ENCODE results near the gene BPIFA1. TPM values are rescaled to one million over a fixed set of nuclear protein-coding genes. Genes with fewer than 3 reads are reported as not detected.

The BPIFA1 gene
- total and polyA plus RNA-seq, 4 donors: not detected

DNA sequence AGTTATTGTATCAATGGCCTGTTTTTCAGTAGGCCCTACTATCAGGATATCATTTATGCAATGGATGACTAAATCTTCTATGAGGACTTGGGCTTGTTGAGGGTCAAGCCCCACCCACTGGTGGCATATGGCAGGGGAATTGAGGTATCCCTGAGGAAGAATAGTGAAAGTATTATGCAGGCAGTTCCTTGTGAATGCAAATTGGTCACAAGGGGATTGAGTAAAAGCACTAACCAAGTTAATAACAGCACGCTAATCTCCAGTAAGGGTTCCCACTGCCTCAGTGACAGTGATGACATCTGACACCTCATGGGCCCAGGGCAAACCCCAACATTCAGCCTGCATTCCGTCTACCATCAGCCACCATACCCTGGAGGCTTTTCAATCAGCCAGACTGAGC is 14.9 kb downstream of the BPIFA1 start:
- H3K27me3 ChIP-seq (ENCODE audit: control insufficient read depth in 1 of 2, insufficient read depth in 2 of 2, low read length in 1 of 2): peaks cover 0 to 3% of the 10 kb centered on the region in 2 donors
- intact Hi-C loops (cut with DNase I): no loop called here
- WGBS, 2 donors: 17 to 21% methylated on average over 2 of the region's 2 CpGs
- ATAC-seq (ENCODE audit: low FRiP score) (no peak), DNase-seq (no peak)
- H3K4me1 ChIP-seq (ENCODE audit: control insufficient read depth in 1 of 2, insufficient read depth in 2 of 2, low read length in 2 of 2): no peaks in the 10 kb centered on the region
- H3K4me3 ChIP-seq (ENCODE audit: low read length in 2 of 2): no peak overlapping the region
- H3K9me3 ChIP-seq (ENCODE audit: control insufficient read depth, low read length): no peaks in the 10 kb centered on the region
- H3K36me3 ChIP-seq (ENCODE audit: control insufficient read depth in 1 of 2, insufficient read depth in 2 of 2, low read length in 1 of 2): no peaks in the 10 kb centered on the region
- no peak overlapping the region for H3K27ac ChIP-seq (ENCODE audit: low read depth in 1 of 2, low read length in 2 of 2)

DNA sequence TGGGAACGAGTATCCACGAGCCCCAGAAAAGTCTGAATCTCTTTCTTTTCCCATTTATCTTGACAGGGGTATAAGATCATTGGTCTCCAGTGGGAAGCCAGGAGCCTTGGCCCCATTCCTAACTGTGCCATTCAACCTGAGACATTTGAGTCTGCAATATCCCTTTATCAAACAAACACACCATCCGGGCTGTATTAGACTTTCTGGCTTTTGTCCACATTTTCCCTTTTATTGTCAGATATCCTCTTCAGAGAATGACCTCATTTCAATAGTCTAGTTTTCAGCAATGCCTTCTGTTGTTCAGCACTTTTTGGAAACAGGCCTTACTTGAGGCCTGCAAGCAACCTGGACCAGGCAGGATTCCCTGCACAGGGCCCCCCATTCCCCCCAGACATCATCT is 15.7 kb downstream of the BPIFA1 start:
- no peaks in the 10 kb centered on the region for H3K9me3 ChIP-seq (ENCODE audit: control insufficient read depth, low read length)
- H3K4me3 ChIP-seq (ENCODE audit: low read length in 2 of 2): no peak overlapping the region
- ATAC-seq (ENCODE audit: low FRiP score) (no peak), DNase-seq (no peak)
- H3K36me3 ChIP-seq (ENCODE audit: control insufficient read depth in 1 of 2, insufficient read depth in 2 of 2, low read length in 1 of 2): no peaks in the 10 kb centered on the region
- H3K27me3 ChIP-seq (ENCODE audit: control insufficient read depth in 1 of 2, insufficient read depth in 2 of 2, low read length in 1 of 2): peaks cover 0 to 3% of the 10 kb centered on the region in 2 donors
- H3K4me1 ChIP-seq (ENCODE audit: control insufficient read depth in 1 of 2, insufficient read depth in 2 of 2, low read length in 2 of 2): no peaks in the 10 kb centered on the region
- no peak overlapping the region for H3K27ac ChIP-seq (ENCODE audit: low read depth in 1 of 2, low read length in 2 of 2)
- WGBS, 2 donors: 62 to 64% methylated on average over 3 of the region's 3 CpGs
- intact Hi-C loops (cut with DNase I): no loop called here

DNA sequence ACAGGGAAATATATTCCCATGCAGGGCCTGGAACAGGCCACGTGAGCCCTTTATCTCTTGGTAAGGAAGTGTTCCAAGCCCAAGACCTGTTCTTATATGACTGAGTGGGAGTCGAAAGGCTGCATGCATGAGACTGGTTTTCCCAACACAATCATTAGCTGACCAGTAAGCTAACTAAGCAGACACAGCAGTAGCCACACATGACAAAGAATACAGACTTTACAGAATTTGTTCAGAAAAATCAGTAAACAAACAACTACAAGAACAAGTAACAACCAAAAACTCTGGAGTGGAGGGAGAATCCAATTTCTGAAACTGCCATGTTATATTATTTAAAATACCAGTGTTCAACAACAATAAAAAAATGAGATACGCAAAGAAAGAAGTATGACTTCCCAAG is 16.7 kb downstream of the BPIFA1 start:
- intact Hi-C loops (cut with DNase I): no loop called here
- no peak for ATAC-seq (ENCODE audit: low FRiP score)
- WGBS, 2 donors: 73 to 75% methylated on average over 3 of the region's 3 CpGs

DNA sequence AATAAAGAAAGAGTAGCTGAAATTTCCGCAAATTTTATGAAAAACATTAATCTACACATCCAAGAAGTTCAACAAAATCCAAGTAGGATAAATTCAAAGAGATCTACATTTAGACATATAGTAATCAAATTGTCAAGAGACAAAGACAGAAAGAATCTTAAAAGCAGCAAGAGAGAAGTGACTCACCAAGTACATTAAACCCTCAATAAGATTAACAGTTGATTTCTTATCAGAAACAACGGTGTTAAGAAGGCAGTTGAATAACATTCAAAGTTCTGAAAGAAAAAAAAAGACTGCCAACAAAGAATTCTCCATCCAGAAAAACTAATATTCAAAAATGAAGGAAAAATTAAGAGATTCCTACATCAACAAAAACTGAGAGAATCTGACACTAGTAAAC is 19.2 kb downstream of the BPIFA1 start:
- H3K27me3 ChIP-seq (ENCODE audit: control insufficient read depth in 1 of 2, insufficient read depth in 2 of 2, low read length in 1 of 2): no peaks in the 10 kb centered on the region
- ATAC-seq (ENCODE audit: low FRiP score) (no peak), DNase-seq (no peak)
- H3K4me1 ChIP-seq (ENCODE audit: control insufficient read depth in 1 of 2, insufficient read depth in 2 of 2, low read length in 2 of 2): no peaks in the 10 kb centered on the region
- H3K27ac ChIP-seq (ENCODE audit: low read depth in 1 of 2, low read length in 2 of 2): no peak overlapping the region
- 57 to 60% methylated on average over 2 of the region's 2 CpGs for WGBS, 2 donors
- H3K9me3 ChIP-seq (ENCODE audit: control insufficient read depth, low read length): no peaks in the 10 kb centered on the region
- H3K4me3 ChIP-seq (ENCODE audit: low read length in 2 of 2): no peak overlapping the region
- H3K36me3 ChIP-seq (ENCODE audit: control insufficient read depth in 1 of 2, insufficient read depth in 2 of 2, low read length in 1 of 2): no peaks in the 10 kb centered on the region
- intact Hi-C loops (cut with DNase I): no loop called here

More for the DNA sequence above, 16.7 kb downstream of the BPIFA1 start:
- no peak overlapping the region for H3K27ac ChIP-seq (ENCODE audit: low read depth in 1 of 2, low read length in 2 of 2)
- H3K4me1 ChIP-seq (ENCODE audit: control insufficient read depth in 1 of 2, insufficient read depth in 2 of 2, low read length in 2 of 2): no peaks in the 10 kb centered on the region
- H3K4me3 ChIP-seq (ENCODE audit: low read length in 2 of 2): no peak overlapping the region
- H3K36me3 ChIP-seq (ENCODE audit: control insufficient read depth in 1 of 2, insufficient read depth in 2 of 2, low read length in 1 of 2): no peaks in the 10 kb centered on the region
- no peaks in the 10 kb centered on the region for H3K9me3 ChIP-seq (ENCODE audit: control insufficient read depth, low read length)
- peaks cover 0 to 3% of the 10 kb centered on the region in 2 donors for H3K27me3 ChIP-seq (ENCODE audit: control insufficient read depth in 1 of 2, insufficient read depth in 2 of 2, low read length in 1 of 2)
- DNase-seq: no peak

DNA sequence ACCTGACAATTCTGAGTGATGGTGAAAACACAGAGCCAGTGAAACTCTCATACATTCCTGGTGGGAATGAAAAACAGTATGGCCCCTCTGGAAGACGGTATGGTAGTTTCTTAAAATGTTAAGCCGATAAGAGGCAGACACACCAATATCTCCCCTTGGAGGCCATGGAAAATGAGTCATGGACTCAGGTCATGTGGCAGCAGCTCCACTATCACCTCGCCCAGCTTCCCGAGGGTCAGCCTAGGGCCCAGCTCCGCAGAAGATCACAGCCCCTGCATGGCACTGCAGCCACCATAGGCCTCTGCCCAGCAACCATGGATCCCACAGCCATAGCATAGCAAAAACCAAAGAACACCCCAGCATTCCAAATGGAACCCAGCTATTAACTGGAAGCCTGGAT is 21.4 kb downstream of the BPIFA1 start:
- Histone ChIP-seq H3K36me3 (ENCODE audit: control insufficient read depth in 1 of 2, insufficient read depth in 2 of 2, low read length in 1 of 2) (no peaks in the 10 kb centered on the region), H3K27me3 (ENCODE audit: control insufficient read depth in 1 of 2, insufficient read depth in 2 of 2, low read length in 1 of 2) (peaks cover 0 to 2% of the 10 kb centered on the region in 2 donors), H3K4me1 (ENCODE audit: control insufficient read depth in 1 of 2, insufficient read depth in 2 of 2, low read length in 2 of 2) (no peaks in the 10 kb centered on the region), H3K4me3 (ENCODE audit: low read length in 2 of 2) (no peak overlapping the region), H3K9me3 (ENCODE audit: control insufficient read depth, low read length) (peaks cover 4% of the 10 kb centered on the region), H3K27ac (ENCODE audit: low read depth in 1 of 2, low read length in 2 of 2) (no peak overlapping the region)
- 63 to 67% methylated on average over 5 of the region's 5 CpGs for whole genome bisulfite sequencing, 2 donors
- DNase-seq: no peak
- intact Hi-C loops (cut with DNase I): no loop called here
- ATAC-seq (ENCODE audit: low FRiP score): no peak

DNA sequence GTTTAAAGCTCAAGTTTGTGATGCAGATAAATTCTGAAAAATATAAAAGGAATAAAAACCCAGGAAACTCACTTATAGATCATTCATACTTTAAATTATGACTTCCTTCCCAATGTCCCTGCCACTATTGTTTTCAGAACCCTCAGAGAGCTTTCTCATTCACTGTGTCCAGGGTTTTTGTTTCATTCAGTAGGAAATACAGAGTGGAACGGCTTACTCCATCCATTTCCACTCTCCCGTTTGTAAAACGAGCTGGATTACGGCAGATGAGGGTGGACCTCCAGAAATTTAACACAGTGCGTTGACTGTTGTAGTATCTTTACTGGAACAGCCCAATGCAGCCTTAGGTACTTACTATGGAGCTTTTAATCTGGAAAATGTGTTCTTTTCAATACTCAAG is 23.6 kb downstream of the BPIFA1 start:
- DNase-seq (no peak), ATAC-seq (ENCODE audit: low FRiP score) (no peak)
- H3K27me3 ChIP-seq (ENCODE audit: control insufficient read depth in 1 of 2, insufficient read depth in 2 of 2, low read length in 1 of 2): peaks cover 0 to 2% of the 10 kb centered on the region in 2 donors
- no peaks in the 10 kb centered on the region for H3K4me1 ChIP-seq (ENCODE audit: control insufficient read depth in 1 of 2, insufficient read depth in 2 of 2, low read length in 2 of 2)
- intact Hi-C loops (cut with DNase I): no loop called here
- 64 to 72% methylated on average over 5 of the region's 5 CpGs for WGBS, 2 donors
- no peak overlapping the region for H3K4me3 ChIP-seq (ENCODE audit: low read length in 2 of 2)
- H3K9me3 ChIP-seq (ENCODE audit: control insufficient read depth, low read length): peaks cover 5% of the 10 kb centered on the region
- no peak overlapping the region for H3K27ac ChIP-seq (ENCODE audit: low read depth in 1 of 2, low read length in 2 of 2)
- no peaks in the 10 kb centered on the region for H3K36me3 ChIP-seq (ENCODE audit: control insufficient read depth in 1 of 2, insufficient read depth in 2 of 2, low read length in 1 of 2)

DNA sequence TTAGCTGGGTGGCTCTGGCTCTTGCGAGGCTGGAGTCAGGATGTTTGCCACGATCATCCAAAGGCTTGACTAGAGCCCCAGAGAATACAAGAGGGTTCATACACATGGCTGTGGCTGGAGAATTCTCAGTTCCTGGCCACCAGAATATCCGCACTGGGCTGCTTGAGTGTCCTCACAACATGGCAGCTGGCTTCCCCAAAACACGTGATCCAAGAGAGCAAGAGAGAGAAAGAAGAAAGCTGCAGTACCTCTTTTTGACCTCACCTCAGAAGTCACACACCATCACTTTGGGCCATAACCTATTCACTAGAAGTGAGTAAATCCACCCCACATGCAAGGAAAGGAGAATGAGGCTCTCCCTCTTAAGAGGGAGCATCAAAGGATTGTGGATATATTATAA is 25.7 kb downstream of the BPIFA1 start:
- DNase-seq: no peak
- intact Hi-C loops (cut with DNase I): no loop called here
- WGBS, 2 donors: 65 to 76% methylated on average over 4 of the region's 4 CpGs
- peaks cover 5% of the 10 kb centered on the region for H3K9me3 ChIP-seq (ENCODE audit: control insufficient read depth, low read length)
- ATAC-seq (ENCODE audit: low FRiP score): no peak
- no peaks in the 10 kb centered on the region for H3K36me3 ChIP-seq (ENCODE audit: control insufficient read depth in 1 of 2, insufficient read depth in 2 of 2, low read length in 1 of 2)
- H3K27ac ChIP-seq (ENCODE audit: low read depth in 1 of 2, low read length in 2 of 2): no peak overlapping the region
- no peaks in the 10 kb centered on the region for H3K4me1 ChIP-seq (ENCODE audit: control insufficient read depth in 1 of 2, insufficient read depth in 2 of 2, low read length in 2 of 2)
- peaks cover 0 to 2% of the 10 kb centered on the region in 2 donors for H3K27me3 ChIP-seq (ENCODE audit: control insufficient read depth in 1 of 2, insufficient read depth in 2 of 2, low read length in 1 of 2)
- no peak overlapping the region for H3K4me3 ChIP-seq (ENCODE audit: low read length in 2 of 2)

DNA sequence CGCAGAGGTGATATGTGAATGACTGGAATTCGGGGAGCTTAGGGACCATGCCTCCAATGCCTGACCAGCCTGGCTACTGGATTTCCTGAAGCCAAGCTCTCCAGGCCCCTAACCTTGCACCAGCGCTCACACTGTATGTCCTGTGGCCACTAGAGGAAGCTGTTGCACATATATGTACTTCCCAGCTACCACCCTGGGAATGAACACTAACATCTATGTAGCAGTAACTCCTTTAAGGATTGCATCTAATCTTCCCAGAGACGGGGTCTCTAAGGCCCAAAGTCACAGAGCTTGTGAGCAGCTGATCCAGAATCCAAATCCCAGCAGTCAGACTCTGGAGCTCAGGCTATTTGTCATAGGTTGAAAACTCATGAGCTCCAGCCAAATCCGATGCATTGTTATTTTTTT is 26.9 kb downstream of the BPIFA1 start:
- intact Hi-C loops (cut with DNase I): no loop called here
- H3K36me3 ChIP-seq (ENCODE audit: control insufficient read depth in 1 of 2, insufficient read depth in 2 of 2, low read length in 1 of 2): no peaks in the 10 kb centered on the region
- ATAC-seq (ENCODE audit: low FRiP score) (no peak), DNase-seq (no peak)
- H3K4me1 ChIP-seq (ENCODE audit: control insufficient read depth in 1 of 2, insufficient read depth in 2 of 2, low read length in 2 of 2): no peaks in the 10 kb centered on the region
- no peak overlapping the region for H3K4me3 ChIP-seq (ENCODE audit: low read length in 2 of 2)
- no peak overlapping the region for H3K27ac ChIP-seq (ENCODE audit: low read depth in 1 of 2, low read length in 2 of 2)
- peaks cover 6% of the 10 kb centered on the region for H3K9me3 ChIP-seq (ENCODE audit: control insufficient read depth, low read length)
- peaks cover 0 to 2% of the 10 kb centered on the region in 2 donors for H3K27me3 ChIP-seq (ENCODE audit: control insufficient read depth in 1 of 2, insufficient read depth in 2 of 2, low read length in 1 of 2)
- 19 to 21% methylated on average over 5 of the region's 5 CpGs for WGBS, 2 donors

DNA sequence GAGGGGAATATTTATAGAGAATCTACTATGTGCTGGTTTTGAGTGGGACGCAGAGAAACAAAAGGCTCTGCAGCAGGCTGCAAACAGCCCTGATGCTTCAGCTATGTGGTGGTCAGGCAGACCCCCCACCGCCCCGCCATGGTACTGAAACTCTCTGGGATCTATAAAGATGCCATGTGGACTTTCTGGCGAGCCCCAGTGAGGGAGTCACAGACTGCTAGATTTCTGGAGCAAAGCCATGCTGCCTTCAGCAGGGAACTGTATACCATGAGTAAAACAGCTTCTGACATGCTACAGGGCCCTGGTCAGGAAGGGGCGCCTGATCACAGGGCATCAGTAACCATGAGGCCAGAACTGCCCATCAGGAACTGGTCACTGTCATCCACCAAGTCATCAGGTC is 28.0 kb downstream of the BPIFA1 start:
- Histone ChIP-seq H3K9me3 (ENCODE audit: control insufficient read depth, low read length) (peaks cover 7% of the 10 kb centered on the region), H3K27me3 (ENCODE audit: control insufficient read depth in 1 of 2, insufficient read depth in 2 of 2, low read length in 1 of 2) (peaks cover 0 to 2% of the 10 kb centered on the region in 2 donors), H3K36me3 (ENCODE audit: control insufficient read depth in 1 of 2, insufficient read depth in 2 of 2, low read length in 1 of 2) (no peaks in the 10 kb centered on the region), H3K4me3 (ENCODE audit: low read length in 2 of 2) (no peak overlapping the region), H3K4me1 (ENCODE audit: control insufficient read depth in 1 of 2, insufficient read depth in 2 of 2, low read length in 2 of 2) (no peaks in the 10 kb centered on the region), H3K27ac (ENCODE audit: low read depth in 1 of 2, low read length in 2 of 2) (no peak overlapping the region)
- no peak for ATAC-seq (ENCODE audit: low FRiP score)
- intact Hi-C loops (cut with DNase I): no loop called here
- DNase-seq: no peak
- 62 to 73% methylated on average over 5 of the region's 5 CpGs for WGBS, 2 donors

All from aorta (tissue), 5 donors.